Measurements from ENCODE around the gene KDM3B. TPM values are rescaled to one million over a fixed set of nuclear protein-coding genes. Genes with fewer than 3 reads are reported as not detected.

Gene KDM3B
- total and polyA plus RNA-seq, 9 of the 15 experiments (the other 6 are each of a cell fraction or from before 2014, with no cell fraction given), result 13.8 to 62.8 (median 41.9) TPM

- TF ChIP-seq SMAD1 (IDR thresholded peaks at IDR 0.05; ENCODE audit: low read depth, low read length, partially characterized antibody), result no peak
- TF ChIP-seq ZNF695 (CRISPR knock-in tag; IDR thresholded peaks at IDR 0.05), result no peak
- no peak for TF ChIP-seq PHF8 (IDR thresholded peaks at IDR 0.05; ENCODE audit: borderline replicate concordance, low read length)
- no peak for TF ChIP-seq ATF4 (CRISPR knock-in tag; IDR thresholded peaks at IDR 0.05)
- TF ChIP-seq ZNF696 (CRISPR knock-in tag; conservative IDR thresholded peaks at IDR 0.05), result no peak
- no peak for TF ChIP-seq GATA2 (CRISPR knock-in tag; IDR thresholded peaks at IDR 0.05)
- no peak for TF ChIP-seq UBTF (IDR thresholded peaks at IDR 0.05; ENCODE audit: borderline replicate concordance in 1 of 2, low read depth in 2 of 2, low read length in 2 of 2)
Observed at GRCh38 chr5:138408023-138408422, 55.5 kb downstream of the KDM3B start (continued).
